GM12874 (cell line): Measurements from ENCODE around the gene LARP1.

Experiments used
- TF ChIP-seq, protein P1 (sequence below): IDR thresholded peaks from 2 replicates; pipeline ENCODE4 v1.5.1; 2011; ENCODE audit warnings: low read depth, mild to moderate bottlenecking, control low read depth, low read length, moderate library complexity; ENCODE audit not compliant: insufficient read depth

Gene LARP1

GRCh38 chr5:154791535-154791934 lies 36.4 kb downstream of the LARP1 start:
- TF ChIP-seq, protein P1, sequence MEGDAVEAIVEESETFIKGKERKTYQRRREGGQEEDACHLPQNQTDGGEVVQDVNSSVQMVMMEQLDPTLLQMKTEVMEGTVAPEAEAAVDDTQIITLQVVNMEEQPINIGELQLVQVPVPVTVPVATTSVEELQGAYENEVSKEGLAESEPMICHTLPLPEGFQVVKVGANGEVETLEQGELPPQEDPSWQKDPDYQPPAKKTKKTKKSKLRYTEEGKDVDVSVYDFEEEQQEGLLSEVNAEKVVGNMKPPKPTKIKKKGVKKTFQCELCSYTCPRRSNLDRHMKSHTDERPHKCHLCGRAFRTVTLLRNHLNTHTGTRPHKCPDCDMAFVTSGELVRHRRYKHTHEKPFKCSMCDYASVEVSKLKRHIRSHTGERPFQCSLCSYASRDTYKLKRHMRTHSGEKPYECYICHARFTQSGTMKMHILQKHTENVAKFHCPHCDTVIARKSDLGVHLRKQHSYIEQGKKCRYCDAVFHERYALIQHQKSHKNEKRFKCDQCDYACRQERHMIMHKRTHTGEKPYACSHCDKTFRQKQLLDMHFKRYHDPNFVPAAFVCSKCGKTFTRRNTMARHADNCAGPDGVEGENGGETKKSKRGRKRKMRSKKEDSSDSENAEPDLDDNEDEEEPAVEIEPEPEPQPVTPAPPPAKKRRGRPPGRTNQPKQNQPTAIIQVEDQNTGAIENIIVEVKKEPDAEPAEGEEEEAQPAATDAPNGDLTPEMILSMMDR, result no peak

DNA sequence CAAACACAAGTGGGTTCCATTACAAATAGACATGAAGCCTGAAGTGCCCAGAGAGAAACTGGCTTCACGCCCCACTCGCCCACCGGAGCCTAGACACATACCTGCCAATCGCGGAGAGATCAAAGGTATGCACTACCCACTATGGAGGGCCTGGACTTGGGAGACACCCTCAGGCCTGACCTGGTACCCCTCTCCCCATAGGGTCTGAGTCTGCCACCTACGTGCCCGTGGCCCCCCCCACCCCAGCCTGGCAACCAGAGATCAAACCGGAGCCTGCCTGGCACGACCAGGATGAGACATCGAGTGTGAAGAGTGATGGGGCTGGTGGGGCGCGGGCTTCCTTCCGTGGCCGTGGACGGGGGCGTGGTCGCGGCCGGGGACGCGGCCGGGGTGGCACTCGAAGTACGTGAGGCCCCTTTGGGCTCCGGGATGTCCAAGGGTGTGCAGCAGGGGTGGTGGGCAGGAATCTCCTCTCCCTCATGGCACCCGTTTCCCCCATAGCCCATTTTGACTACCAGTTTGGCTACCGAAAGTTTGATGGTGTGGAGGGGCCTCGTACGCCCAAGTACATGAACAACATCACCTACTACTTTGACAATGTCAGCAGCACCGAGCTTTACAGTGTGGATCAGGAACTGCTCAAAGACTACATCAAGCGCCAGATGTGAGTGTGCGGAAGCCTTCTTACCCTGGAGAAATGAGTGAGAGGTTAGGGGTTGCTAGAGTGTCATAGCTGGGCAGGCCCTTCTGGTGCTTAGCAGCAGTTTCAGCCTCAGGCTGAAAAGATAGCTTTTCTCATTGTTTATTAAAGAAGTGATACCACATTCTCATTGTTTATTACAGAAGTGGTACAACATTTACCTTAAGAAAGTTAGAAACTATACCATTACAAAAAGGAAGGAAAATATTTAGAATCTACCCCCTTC lies 38.7 kb downstream of the LARP1 start:
- TF ChIP-seq, protein P1, result no peak

DNA sequence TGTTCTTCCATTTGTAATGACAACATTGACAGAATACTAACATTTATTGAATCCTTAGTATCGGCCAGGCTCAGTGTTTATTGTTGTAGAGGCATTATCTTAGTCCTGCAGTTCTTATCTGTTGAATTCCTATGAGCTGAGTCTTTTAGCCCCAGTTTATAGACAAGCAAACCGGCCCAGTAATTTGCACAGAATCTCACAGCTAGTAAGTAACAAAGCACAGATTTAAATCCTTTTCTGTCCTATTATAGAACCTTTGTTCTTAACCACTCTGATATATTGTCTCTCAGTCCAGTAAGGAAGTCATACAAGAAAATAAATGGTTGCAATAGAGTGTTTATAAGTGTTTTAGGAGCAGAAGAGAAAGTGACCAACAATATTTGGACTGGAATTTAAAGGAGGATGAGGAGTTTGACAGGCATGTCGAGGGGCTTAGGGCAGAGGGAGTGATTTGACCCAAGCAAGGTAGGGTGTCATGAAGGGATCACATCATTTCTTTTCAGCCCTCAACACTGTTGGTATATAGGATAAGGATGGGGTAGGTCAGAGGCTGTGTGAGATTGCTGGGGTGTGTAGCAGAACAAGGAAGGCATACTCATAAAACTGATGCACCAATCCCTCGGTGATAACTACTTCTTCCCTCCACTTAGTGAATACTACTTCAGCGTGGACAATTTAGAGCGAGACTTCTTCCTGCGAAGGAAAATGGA lies 39.5 kb downstream of the LARP1 start:
- TF ChIP-seq, protein P1, result no peak

- TF ChIP-seq, protein P1, result no peak
Observed at GRCh38 chr5:154795235-154795596, 40.0 kb downstream of the LARP1 start.

DNA sequence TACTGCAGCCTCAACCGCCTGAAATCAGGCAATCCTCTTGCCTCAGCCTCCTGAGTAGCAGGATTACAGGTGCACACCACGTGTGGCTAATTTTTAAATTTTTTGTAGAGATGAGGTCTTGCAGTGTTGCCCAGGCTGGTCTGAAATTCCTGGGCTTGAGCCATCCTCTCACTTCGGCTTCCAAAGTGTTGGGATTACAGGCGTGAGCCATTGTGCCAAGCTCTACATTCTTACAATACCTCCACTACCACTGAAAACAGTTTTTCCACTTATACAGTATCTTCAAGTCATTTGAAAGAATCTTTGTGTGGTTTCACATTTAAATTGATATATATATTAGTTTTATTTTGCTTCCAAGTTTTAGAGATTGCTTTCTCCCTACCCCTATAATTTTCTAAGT lies 42.6 kb downstream of the LARP1 start:
- TF ChIP-seq, protein P1, result no peak

GRCh38 chr5:154800582-154800981 lies 45.4 kb downstream of the LARP1 start:
- TF ChIP-seq, protein P1, result no peak

DNA sequence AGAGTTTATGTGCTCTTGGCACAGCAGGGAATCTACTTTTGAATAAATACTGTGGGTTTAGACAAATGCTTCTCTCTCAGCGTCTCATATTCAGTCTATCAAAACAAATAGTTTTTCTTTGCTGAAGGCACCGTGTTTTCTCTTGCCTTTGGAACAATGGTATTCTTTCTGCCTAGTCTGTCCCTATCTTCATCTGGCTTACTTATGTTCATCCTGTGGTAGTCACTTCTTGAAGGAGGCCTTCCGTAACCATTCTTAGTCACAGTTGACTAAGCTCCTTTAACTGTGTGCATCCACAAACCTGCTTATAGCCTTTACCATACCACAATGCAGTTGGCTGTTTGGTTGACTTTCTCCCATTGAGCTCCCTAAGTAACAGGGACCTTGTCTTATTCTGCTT lies 45.9 kb downstream of the LARP1 start:
- TF ChIP-seq, protein P1, result no peak
